OCI-LY7 (cell line): ENCODE measurements around the gene ZSWIM3. TPM values are rescaled to one million over a fixed set of nuclear protein-coding genes. Genes with fewer than 3 reads are reported as not detected.

Experiments used
- BruUV-seq: library from RNA; stranded (reverse); fragments of 400-500 nt; replicated peaks from 2 replicates; lab custom pipeline; 2021; lab: Mats Ljungman, UMichigan
- CTCF ChIA-PET: fragments of 300-600 bp; sonication (Branson Sonifier 250); formaldehyde crosslinking; loops from one replicate; lab custom pipeline; 2022; ENCODE audit warnings: antibody characterized with exemption; ENCODE audit not compliant: unreplicated experiment; lab: Charles Lee
- POLR2A ChIA-PET: fragments of 300-600 bp; sonication (Branson Sonifier 250); formaldehyde crosslinking; loops from one replicate; lab custom pipeline; 2022; ENCODE audit warnings: antibody characterized with exemption; lab: Charles Lee
- DNase-seq: peaks from one replicate; pipeline ENCODE4 v3.0.0-alpha.2; 2015; ENCODE audit warnings: low spot score
- H2AFZ ChIP-seq: fragments of 200-600 bp; sonication (generic), shearing (Covaris generic); 2 replicates; pipeline ENCODE4 v1.6.1; 2014; ENCODE audit warnings: mild to moderate bottlenecking, antibody characterized with exemption, low read length, moderate library complexity
- H3K27ac ChIP-seq: fragments of 200-600 bp; sonication (generic); 2 replicates; pipeline ENCODE4 v1.5.1; 2014; ENCODE audit warnings: mixed run types, low read depth, mild to moderate bottlenecking, moderate library complexity, low read length, inconsistent platforms; ENCODE audit not compliant: poor library complexity, severe bottlenecking
- H3K36me3 ChIP-seq: fragments of 200-600 bp; sonication (generic); 2 replicates; pipeline ENCODE4 v1.6.1; 2014; ENCODE audit warnings: mild to moderate bottlenecking, antibody characterized with exemption, low read length, moderate library complexity, mixed read lengths; ENCODE audit not compliant: insufficient read depth
- H3K4me1 ChIP-seq: fragments of 200-600 bp; sonication (generic); 2 replicates; pipeline ENCODE4 v1.5.1; 2014; ENCODE audit warnings: mild to moderate bottlenecking, low read length; ENCODE audit not compliant: insufficient read depth, poor library complexity, severe bottlenecking
- H3K4me2 ChIP-seq: fragments of 200-600 bp; sonication (generic); 2 replicates; pipeline ENCODE4 v1.6.1; 2014; ENCODE audit warnings: mild to moderate bottlenecking, low read length
- H3K4me3 ChIP-seq: fragments of 200-600 bp; sonication (generic); 2 replicates; pipeline ENCODE4 v1.5.1; 2014; ENCODE audit warnings: mild to moderate bottlenecking, low read depth, low read length; ENCODE audit not compliant: poor library complexity, severe bottlenecking
- H3K79me2 ChIP-seq: fragments of 200-600 bp; sonication (generic); 2 replicates; pipeline ENCODE4 v1.6.1; 2016; ENCODE audit warnings: low read depth, mild to moderate bottlenecking, low read length, moderate library complexity, mixed read lengths; ENCODE audit not compliant: insufficient read depth
- H3K9me2 ChIP-seq: fragments of 200-600 bp; sonication (generic); 2 replicates; pipeline ENCODE4 v1.6.1; 2016; ENCODE audit warnings: mild to moderate bottlenecking, low read length, mixed read lengths; ENCODE audit not compliant: insufficient read depth
- H3K9me3 ChIP-seq: fragments of 200-600 bp; sonication (generic); 2 replicates; pipeline ENCODE4 v1.6.1; 2014; ENCODE audit warnings: mild to moderate bottlenecking, mixed run types, low read length, mixed read lengths
- H4K20me1 ChIP-seq: fragments of 200-600 bp; sonication (generic); 2 replicates; pipeline ENCODE4 v1.6.1; 2014; ENCODE audit warnings: mild to moderate bottlenecking, antibody characterized with exemption, low read length, moderate library complexity, mixed read lengths; ENCODE audit not compliant: insufficient read depth
- EZH2phosphoT487 ChIP-seq: fragments of 200-600 bp; sonication (generic); IDR thresholded peaks from 2 replicates; pipeline ENCODE4 v1.6.1; 2018; ENCODE audit warnings: low read depth, borderline replicate concordance, mild to moderate bottlenecking, mixed run types, antibody characterized with exemption, low read length, moderate library complexity, mixed read lengths
- intact Hi-C: fragments of 100-400 bp; cut with micrococcal nuclease; formaldehyde crosslinking; loops from one replicate; pipeline ENCODE4 v1.10.0; 2022; ENCODE audit not compliant: unreplicated experiment
- total RNA-seq, 2 experiments: library from RNA; depleted of rRNA in 1 of 2; stranded (reverse); fragments of >200 nt in 1 of 2; shearing (Covaris generic) in 1 of 2; gene quantifications; 2 replicates each; pipeline ENCODE4 v1.2.3, GENCODE V29; 2014 to 2022
- TF ChIP-seq, protein P1 (sequence below): fragments of 200-600 bp; sonication (generic); conservative IDR thresholded peaks from 2 replicates; pipeline ENCODE4 v1.5.1; 2014; ENCODE audit warnings: mild to moderate bottlenecking, antibody characterized with exemption, low read length, moderate library complexity, mixed read lengths

The ZSWIM3 gene
- total RNA-seq, 2 experiments from 2014 or later: 5.7 to 6.0 TPM

GRCh38 chr20:45925821-45926506 lies 68.5 kb downstream of the ZSWIM3 start:
- no TSS peak for BruUV-seq
- Histone ChIP-seq H3K4me2 (no peak overlapping the region), H3K27ac (no peak overlapping the region), H3K4me1 (no peaks in the 10 kb centered on the region), H4K20me1 (no peaks in the 10 kb centered on the region), H2AFZ (no peak overlapping the region), H3K9me3 (no peaks in the 10 kb centered on the region), H3K9me2 (no peaks in the 10 kb centered on the region), H3K79me2 (no peaks in the 10 kb centered on the region), H3K36me3 (no peaks in the 10 kb centered on the region), H3K4me3 (no peak overlapping the region)
- TF ChIP-seq, protein P1, sequence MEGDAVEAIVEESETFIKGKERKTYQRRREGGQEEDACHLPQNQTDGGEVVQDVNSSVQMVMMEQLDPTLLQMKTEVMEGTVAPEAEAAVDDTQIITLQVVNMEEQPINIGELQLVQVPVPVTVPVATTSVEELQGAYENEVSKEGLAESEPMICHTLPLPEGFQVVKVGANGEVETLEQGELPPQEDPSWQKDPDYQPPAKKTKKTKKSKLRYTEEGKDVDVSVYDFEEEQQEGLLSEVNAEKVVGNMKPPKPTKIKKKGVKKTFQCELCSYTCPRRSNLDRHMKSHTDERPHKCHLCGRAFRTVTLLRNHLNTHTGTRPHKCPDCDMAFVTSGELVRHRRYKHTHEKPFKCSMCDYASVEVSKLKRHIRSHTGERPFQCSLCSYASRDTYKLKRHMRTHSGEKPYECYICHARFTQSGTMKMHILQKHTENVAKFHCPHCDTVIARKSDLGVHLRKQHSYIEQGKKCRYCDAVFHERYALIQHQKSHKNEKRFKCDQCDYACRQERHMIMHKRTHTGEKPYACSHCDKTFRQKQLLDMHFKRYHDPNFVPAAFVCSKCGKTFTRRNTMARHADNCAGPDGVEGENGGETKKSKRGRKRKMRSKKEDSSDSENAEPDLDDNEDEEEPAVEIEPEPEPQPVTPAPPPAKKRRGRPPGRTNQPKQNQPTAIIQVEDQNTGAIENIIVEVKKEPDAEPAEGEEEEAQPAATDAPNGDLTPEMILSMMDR: no peak
- no peak for TF ChIP-seq EZH2phosphoT487
- no peak for DNase-seq
- ChIA-PET CTCF (interaction anchor here (0.6 kb wide), 1 partner anchor 45 kb away, joined by 3 read pairs; no protein-coding TSS in a partner anchor), POLR2A (interaction anchor here (1.4 kb wide), 1 partner anchor 24 kb away, joined by 3 read pairs; no protein-coding TSS in a partner anchor)
- intact Hi-C loops: no loop called here

GRCh38 chr20:45926731-45927070 lies 69.3 kb downstream of the ZSWIM3 start:
- TF ChIP-seq, protein P1: no peak
- no peak for TF ChIP-seq EZH2phosphoT487
- Histone ChIP-seq H3K36me3 (no peaks in the 10 kb centered on the region), H3K79me2 (no peaks in the 10 kb centered on the region), H3K4me2 (no peak overlapping the region), H3K27ac (no peak overlapping the region), H3K4me1 (no peaks in the 10 kb centered on the region), H3K4me3 (no peak overlapping the region), H4K20me1 (no peaks in the 10 kb centered on the region), H3K9me2 (no peaks in the 10 kb centered on the region), H3K9me3 (no peaks in the 10 kb centered on the region), H2AFZ (no peak overlapping the region)
- intact Hi-C loops: no loop called here
- POLR2A ChIA-PET: interaction anchor here (1.4 kb wide), 1 partner anchor 25 kb away, joined by 3 read pairs; no protein-coding TSS in a partner anchor
- DNase-seq: no peak
- CTCF ChIA-PET: no interaction called here
- BruUV-seq: no TSS peak
